GM19438 (cell line): ENCODE measurements around the gene FAM131C.

Experiments used
- ATAC-seq: cut with Tn5 transposase; IDR thresholded peaks from one replicate; pipeline ENCODE4 v1.9.1; 2021; ENCODE audit warnings: low read depth; ENCODE audit not compliant: unreplicated experiment

The FAM131C gene

DNA sequence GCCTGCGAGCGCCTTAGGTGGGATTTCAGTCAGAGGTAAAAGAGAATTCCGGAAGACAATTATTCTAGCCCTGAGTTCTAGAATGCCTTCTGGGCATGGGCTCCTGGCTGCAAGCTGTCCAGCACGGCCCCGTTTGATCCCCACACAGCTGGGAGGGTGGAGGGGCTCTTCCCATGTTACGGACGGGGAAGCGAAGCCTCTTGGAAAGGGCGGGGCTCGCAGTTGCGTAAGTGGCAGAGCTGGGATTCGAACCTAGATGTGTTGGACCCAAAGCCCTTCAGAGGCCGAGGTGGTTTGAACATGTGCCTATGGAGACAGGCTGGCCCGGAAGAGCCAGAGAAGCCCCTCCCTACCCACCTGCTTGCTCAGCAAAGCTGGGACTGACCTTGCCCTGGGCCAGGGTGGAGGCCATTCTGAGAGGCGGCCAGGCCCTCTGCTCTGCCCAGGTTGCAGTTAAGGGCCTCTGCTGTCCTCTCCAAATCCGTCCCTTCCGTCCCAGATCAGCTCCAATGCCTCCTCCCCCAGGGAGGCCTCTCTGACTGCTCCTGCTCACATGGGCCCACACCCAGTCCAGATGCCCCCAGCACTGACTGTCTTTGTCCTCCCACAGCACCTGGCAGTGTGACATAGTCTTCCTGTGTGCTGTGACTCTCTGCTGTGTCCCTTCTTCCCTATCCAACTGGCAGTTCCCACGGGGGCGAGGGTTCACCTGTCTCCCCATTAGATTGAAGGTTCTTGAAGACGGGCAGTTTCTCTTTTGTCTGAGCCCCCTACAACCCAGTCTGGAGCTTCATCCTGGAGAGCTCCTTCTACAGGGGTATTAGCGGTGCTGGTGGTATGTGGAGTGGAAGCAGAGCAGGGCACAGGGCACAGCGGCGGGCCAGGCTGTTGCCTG is 54.5 kb downstream of the FAM131C start:
- no peak for ATAC-seq

DNA sequence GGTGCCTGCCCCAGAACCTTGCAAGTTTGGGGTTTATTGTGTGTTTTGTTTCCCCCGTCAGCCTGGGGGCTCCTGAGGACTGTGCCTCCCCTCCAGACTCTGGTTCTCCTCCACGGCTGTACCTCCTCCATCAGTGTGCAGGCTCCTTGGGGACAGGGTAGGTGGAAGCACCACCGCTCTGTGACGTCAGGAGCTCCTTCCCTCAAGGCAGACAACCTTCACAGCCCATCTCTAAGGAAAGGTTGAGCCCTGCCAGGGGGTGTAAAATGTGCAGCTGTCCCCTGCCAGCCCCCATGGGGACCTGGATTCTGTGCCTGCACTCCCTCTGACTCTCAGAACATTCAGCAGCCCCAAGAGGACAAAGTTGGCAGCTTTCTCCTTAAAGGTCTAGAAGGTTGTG is 55.1 kb downstream of the FAM131C start:
- no peak for ATAC-seq

DNA sequence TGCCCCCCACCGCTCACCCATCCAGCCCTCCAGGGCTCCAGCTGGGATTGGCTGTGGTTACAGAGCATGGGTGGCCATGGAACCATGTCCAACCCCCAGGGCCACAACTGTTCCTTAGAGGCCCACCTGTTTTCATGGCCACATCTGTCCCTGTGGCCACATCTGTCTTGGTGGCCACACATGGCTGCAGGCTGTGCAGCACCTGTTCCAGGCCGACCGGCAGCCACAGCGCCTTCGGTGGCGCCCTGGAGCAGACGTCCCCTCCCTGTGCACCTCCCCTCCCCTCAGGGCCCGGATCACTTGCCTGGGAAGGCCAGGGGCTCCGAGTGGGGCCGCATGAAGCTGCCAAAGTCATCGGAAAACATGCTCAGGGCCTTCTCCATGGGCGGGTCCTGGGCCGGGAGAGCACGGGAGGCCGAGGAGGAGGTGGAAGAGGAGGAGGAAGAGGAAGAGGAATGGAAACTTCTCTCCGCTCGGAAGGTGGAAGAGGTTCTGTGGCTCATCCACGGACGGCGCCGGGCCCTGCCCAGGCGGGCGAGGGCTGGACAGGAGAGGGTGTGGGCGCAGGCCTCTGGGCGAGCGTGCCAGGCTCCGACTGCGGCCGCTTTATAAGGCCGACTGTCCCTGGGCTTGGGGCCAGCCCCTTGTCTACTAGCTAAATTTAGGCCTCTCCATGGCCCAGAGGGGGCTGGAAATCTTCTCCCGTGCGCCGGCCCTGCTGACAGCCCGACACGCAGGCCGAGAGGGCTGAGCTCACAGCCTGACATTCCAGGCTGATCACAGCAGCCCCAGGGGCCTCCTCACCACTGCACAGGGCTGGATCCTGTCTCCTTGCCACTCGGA is 55.8 kb downstream of the FAM131C start, which contains the start of gene HSPB7:
Gene HSPB7 (minus strand): TSS at position 583 of the 843 bp plus-strand sequence. CDS start 80 bp downstream, at position 503.
- no peak for ATAC-seq

DNA sequence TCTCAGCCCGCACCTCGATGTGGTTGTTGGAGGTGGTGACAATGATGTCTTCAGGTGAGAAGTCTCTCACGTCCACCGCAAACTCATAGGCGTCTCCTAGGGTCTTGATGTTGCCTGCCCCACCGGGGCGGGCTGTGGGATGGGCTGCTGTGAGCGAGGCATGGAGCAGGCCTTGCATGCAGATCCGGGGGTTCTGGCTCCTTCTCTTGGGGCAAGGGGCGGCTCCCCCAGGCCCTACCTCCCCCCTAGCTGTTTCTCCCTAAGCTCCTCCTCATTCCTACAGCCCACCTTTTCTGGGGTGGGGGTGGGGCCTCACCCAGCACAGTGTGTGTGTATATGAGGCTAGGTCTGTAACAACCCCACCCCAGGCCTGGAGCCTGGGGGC is 56.4 kb downstream of the FAM131C start:
- ATAC-seq = no peak

DNA sequence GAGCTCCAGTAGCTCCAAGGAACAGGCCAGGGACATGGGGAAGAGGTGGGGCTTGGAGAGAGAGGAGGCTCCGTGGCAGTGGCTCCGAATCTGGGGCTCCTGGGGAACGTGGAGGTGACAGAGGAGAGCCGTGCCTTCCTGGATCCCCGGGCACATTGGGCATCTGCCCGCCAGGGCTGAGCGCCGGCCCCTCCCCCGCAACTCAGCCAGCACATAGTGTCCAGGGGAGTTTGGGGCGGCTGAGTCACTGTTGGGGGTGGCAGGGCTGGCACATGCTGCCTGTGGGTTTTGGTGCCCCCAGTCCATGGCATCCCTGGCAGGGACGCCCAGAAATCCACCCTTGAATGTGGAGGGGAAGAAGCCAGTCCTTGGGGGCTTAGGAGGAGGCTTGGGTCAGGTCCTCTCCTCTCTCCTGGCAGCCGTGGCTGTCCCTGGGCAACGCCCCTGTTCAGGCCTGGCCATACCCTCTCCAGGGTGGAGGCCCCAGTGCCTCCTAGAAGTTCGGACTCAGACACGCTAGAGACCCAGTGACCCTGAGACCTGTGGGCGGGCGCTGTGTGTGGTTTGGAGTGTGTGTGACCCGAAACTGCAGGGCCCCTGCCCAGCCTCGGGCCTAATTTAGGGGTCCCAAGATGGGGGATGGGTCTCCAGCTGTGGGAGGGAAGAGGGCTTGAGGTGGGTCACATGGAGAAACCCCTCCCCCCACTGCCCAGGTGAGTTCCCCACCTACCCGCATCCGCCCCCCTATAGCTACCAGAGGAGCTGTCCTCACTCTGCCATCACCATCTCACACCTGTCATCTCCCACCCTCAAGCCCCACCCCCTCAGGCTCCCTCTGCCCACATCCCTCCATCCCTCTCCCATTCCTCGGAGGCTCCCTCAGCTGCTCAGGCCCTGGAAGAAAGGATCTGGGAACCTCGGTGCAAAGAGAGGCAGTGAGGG is 57.2 kb downstream of the FAM131C start:
- ATAC-seq = no peak

DNA sequence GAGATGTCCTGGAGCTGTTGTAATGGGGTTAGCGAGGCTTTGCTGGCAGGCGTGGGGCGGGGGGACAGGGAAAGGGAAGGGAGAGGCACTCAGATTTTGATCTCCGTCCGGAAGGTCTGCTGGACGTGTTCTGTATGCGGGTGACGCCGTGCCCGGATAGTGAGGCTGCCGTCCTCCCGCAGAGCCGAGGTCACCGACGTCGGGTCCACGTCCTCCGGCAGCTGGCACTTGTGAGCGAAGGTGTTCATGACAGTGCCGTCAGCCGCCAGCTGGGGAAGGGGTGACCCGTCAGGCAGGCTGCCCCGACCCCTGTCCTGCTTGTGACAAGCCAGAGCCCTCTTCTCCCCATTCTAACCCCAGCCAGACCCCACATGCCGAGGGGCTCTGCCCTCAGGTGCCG is 58.0 kb downstream of the FAM131C start:
- ATAC-seq = no peak

DNA sequence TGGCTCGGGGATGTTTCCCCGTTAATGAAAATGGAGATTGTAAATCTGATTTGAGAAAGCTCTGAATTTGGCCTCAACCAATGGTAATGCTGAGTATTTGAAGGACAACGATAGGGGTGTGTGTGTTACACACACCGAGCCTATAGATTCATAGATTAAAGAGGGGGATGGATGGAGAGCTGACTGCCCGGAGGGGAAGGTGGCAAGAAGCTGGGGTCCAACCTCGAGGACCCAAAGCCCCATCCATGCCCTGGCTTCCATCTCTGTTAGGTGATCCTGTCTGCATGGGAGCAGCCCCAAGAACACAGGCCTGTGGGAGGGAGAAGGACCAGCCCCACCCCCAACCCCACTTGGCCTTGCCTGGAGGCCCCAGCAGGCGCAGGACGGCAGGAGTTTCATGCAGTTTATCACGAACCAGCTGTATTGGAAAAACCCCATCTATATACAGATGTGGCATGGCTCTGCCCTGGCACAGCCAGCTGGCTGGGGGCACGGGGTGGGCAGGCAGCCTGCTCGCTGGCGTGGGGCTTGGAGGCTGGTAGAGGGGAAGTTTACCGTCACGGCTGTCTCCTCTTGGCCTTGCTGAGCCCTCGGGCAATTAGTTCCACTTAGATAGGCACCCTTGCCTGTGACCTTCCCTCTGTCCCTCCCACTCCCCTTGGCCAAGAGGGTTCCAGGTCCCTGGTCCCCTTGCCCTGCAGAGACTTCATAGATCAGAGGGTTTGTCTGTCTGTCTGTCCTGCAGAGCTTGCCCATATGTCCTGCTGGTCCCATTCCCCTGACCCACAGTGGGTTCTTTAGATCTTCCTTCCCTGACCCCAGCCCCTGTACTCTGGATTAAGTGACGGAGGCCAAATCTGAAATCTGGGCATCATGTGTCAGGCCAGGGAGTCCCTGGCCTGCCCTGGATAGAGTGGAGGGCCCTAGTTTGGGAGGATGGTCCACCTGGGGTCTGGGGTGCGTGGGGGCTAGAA is 58.7 kb downstream of the FAM131C start:
- ATAC-seq = no peak

DNA sequence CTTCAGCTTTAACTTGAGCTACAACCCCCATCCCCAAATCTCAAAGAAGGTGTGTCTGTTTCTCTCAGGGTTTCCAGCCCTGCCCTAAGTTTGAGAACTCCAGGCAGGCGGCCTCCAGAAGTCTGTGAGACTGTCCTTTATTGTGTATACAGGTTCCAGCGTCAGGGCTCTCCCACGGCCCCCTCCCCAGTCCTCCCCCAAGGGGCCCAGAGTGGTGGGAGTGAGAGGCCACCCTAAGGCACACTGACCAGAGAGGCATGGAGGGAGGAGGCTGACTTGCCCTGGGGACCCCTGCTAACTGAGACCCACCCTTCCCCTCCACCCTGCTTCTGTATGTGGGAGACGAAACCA is 59.6 kb downstream of the FAM131C start:
- no peak for ATAC-seq

DNA sequence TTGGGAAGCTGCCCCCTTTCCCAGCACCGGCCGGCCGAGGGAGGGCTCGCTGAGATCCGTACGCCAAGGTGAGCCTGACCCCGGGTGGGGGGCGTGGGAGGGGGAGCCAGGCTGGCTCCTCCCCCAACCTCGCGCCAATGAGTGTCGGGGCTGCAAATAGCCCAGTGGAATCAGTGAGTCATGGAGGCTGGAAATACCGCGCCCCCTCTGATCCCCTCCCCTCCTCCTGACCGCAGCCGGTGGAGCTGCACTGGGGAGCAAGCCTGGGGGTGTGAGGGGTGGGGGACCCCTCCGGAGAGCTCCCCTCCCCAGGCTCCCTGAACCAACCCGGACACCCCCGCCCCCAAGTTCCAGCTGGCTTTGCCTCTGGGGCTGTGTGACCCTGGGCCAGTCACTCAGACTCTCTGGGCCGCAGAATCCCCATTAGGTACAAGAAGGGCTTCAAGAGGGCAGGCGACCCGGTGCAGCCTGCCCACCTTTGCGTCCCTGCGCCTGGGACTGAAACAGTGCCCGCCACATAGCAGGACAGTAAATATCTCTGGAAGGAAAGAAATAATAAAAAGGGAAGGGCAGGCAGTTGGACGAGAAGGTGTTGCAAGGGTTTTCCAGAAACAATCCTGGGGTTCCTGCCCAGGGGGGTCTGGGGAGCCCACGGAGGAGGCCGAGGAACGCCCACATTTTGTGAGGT is 60.1 kb downstream of the FAM131C start:
- no peak for ATAC-seq

DNA sequence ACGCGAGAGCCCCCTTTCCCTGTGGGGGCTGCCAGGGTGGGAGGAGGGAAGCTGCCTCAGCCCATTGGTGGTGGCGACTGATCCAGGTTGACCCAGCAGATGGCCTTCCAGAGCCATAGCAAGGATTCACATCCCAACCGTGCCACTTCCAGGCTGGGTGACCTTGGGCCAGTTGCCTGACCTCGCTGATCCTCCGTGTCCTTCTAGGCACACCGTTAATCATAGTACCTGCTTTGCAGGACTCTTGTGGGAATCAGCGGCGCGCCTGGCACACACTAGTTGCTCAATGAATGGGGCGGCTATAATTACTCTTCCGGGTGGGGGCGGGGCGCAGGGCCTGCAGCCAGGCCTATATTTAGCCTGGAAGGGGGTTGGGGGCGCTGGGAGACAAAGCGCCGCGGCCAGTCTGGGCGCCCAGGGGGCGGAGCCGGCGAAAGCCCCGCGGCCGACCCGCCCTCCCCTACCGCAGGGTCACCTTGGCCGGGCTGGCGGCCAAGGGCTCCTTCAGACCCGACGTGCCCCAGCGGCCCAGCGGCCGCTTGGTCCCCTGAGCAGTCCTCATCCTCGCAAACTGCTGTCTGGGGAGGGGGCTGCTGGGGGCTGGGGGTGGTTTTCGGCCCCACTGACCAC is 60.7 kb downstream of the FAM131C start:
- no peak for ATAC-seq

DNA sequence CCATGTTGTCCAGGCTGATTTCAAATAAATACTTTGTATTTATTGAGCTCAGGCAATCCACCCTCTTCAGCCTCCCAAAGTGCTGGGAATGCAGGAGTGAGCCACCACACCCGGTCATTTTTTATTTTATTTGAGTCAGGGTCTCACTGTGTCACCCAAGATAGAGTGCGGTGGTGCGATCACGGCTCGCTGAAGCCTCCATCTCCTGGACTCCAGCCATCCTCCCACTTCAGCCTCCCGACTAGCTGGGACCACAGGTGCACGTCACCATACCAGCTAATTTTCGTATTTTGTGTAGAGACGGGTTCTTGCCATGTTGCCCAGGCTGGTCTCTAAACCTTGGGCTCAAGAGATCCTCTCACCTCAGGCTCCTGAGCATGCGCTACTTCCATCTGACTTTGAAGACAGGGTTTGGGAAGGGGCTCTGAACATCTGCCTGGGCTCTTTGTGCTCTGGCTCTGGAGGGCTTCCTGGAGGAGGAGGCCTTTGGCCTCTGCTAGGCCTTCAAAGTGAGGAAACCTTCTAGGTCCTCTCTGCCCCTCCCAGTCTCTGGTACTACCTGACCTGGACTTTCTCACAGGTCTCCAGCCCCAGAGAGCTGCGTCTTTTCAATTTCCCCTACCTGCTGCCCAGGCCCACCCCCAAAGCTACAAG is 61.4 kb downstream of the FAM131C start:
- ATAC-seq = no peak

DNA sequence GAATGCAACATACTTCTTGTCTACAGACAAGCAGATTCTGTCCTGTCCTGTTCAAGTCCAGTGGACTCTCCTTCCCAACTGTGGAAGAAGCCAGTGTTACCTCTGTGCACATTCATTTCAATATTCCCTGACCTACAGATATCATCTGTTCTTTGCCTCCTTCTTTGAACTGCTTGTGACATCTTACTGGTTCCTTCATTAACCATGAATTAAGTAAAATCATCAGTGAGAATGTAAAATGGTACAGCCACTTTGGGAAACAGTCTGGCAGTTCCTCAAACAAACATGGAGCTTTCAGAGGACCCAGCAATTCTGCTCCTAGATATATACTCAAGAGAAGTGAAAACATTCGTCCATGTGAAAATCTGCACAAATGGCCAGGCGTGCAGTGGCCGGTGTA is 62.6 kb downstream of the FAM131C start:
- no peak for ATAC-seq

DNA sequence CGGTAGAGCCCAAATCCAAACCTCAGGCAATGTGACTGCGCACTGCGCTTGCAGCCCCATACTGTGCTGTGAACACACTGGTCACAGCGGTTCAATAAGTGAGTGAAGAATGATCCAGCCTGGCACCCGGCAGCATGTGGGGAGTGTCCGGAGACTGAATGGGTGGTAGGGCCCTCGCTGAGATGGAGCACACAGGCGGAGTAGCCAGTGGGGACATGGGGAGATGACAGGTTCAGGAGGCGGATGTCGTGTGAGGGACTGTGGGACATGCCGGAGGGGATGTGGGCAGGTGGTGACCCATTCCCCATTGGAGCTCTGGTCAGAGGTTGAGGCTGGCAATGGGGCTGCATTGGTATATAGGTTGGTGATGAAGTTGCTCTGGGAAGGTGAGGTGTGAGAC is 63.8 kb downstream of the FAM131C start:
- ATAC-seq = no peak

DNA sequence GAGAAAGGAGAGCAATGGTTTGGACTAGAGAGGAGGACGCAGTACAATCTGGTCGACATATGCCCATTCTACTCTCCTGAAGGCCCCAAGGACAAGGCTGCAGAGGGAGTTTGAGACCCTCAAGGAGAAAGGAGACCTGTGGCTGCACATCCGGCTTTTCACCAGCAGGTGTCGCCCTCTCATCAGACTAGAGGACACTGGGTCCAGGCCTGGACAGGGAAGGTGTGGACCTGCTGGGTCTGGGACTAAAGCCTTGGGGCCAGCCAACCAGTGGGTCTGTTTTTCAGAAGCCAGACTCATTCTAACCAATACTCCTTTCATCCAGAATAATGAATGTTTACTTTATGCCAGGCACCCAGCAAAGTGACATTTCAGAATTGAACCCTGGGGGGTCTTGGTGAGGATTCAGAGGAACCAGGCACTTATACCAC is 64.4 kb downstream of the FAM131C start:
- ATAC-seq = no peak
